ENCODE measurements around the gene TRAF2. TPM values are rescaled to one million over a fixed set of nuclear protein-coding genes. Genes with fewer than 3 reads are reported as not detected.
A peak's percentile ranks its signal among the peaks of the same experiment; 100 is the strongest.

TRAF2 gene
- polyA plus RNA-seq, 3 donors from 2014 or later, result 7.6 to 32.7 (median 11.0) TPM

GRCh38 chr9:136947955-136948510 is 61.7 kb downstream of the TRAF2 start:
- peak; percentile 49 to 56 (median 50) for DNase-seq
- Mint-ChIP-seq H3K27me3 (ENCODE audit: low read depth in 3 of 3) (peaks cover 6 to 9% (median 8%) of the 10 kb centered on the region in 3 donors), H3K4me3 (peak overlapping the region; percentile 71 to 89 (median 78)), H3K9me3 (no peaks in the 10 kb centered on the region), H3K4me1 (peaks cover 16 to 35% of the 10 kb centered on the region in 2 donors), H3K27ac (peak overlapping the region; percentile 77 to 89 (median 84)), H3K36me3 (no peaks in the 10 kb centered on the region)

GRCh38 chr9:136949239-136949816 is 63.0 kb downstream of the TRAF2 start:
- Mint-ChIP-seq H3K9me3 (no peaks in the 10 kb centered on the region), H3K4me1 (peaks cover 16 to 32% of the 10 kb centered on the region in 2 donors), H3K4me3 (peak overlapping the region; percentile 80 to 89 (median 86)), H3K36me3 (no peaks in the 10 kb centered on the region), H3K27me3 (ENCODE audit: low read depth in 3 of 3) (peaks cover 3 to 9% (median 8%) of the 10 kb centered on the region in 3 donors), H3K27ac (peak overlapping the region; percentile 79 to 89 (median 84))
- no peak for DNase-seq

GRCh38 chr9:136949817-136950655 is 63.7 kb downstream of the TRAF2 start:
- Mint-ChIP-seq H3K27ac (peak overlapping the region; percentile 82 to 93 (median 86)), H3K4me3 (peak overlapping the region; percentile 82 to 90 (median 86)), H3K27me3 (ENCODE audit: low read depth in 3 of 3) (peaks cover 0 to 6% (median 5%) of the 10 kb centered on the region in 3 donors), H3K4me1 (peaks cover 11 to 30% of the 10 kb centered on the region in 2 donors), H3K36me3 (no peaks in the 10 kb centered on the region), H3K9me3 (no peaks in the 10 kb centered on the region)
- peak; percentile 96 for DNase-seq

GRCh38 chr9:136950656-136951276 is 64.5 kb downstream of the TRAF2 start:
- H3K27ac Mint-ChIP-seq, result peak overlapping the region; percentile 82 to 93 (median 85)
- H3K4me3 Mint-ChIP-seq, result peak overlapping the region; percentile 77 to 90 (median 84)
- H3K27me3 Mint-ChIP-seq (ENCODE audit: low read depth in 3 of 3), result peaks cover 0 to 2% (median 2%) of the 10 kb centered on the region in 3 donors
- no peaks in the 10 kb centered on the region for H3K9me3 Mint-ChIP-seq
- H3K36me3 Mint-ChIP-seq, result no peaks in the 10 kb centered on the region
- peaks cover 6 to 27% of the 10 kb centered on the region in 2 donors for H3K4me1 Mint-ChIP-seq
- DNase-seq, result no peak

GRCh38 chr9:136951541-136952320 is 65.4 kb downstream of the TRAF2 start, which contains the start of gene LCN12:
Gene LCN12 (plus strand): TSS chr9:136952273. CDS start chr9:136952328, 55 bp downstream.
- Mint-ChIP-seq H3K4me3 (peak within 1 kb of the TSS in 2 of 5 donors; percentile 40 to 59), H3K4me1 (peaks cover 14 to 36% of the 10 kb centered on the region in 2 donors), H3K27me3 (ENCODE audit: low read depth in 3 of 3) (peaks cover 0 to 4% (median 2%) of the 10 kb centered on the region in 3 donors), H3K36me3 (peaks cover 5 to 7% (median 6%) of the 10 kb centered on the region in 3 donors), H3K27ac (peak within 1 kb of the TSS in 3 of 6 donors; percentile 55 to 85 (median 72)), H3K9me3 (peaks cover 0 to 4% (median 0%) of the 10 kb centered on the region in 6 donors)
- DNase-seq, result no peak

- Mint-ChIP-seq H3K4me1 (peaks cover 17 to 34% of the 10 kb centered on the region in 2 donors), H3K9me3 (peaks cover 0 to 5% (median 0%) of the 10 kb centered on the region in 6 donors), H3K27me3 (ENCODE audit: low read depth in 3 of 3) (peaks cover 0 to 5% (median 2%) of the 10 kb centered on the region in 3 donors), H3K36me3 (peaks cover 6 to 7% (median 7%) of the 10 kb centered on the region in 3 donors), H3K27ac (no peak overlapping the region), H3K4me3 (no peak overlapping the region)
- DNase-seq, result no peak
These were observed 66.1 kb downstream of the TRAF2 start for GRCh38 chr9:136952321-136952850.

GRCh38 chr9:136952876-136953770 is 66.8 kb downstream of the TRAF2 start:
- Mint-ChIP-seq H3K9me3 (peaks cover 0 to 5% (median 0%) of the 10 kb centered on the region in 6 donors), H3K27me3 (ENCODE audit: low read depth in 3 of 3) (peaks cover 0 to 5% (median 2%) of the 10 kb centered on the region in 3 donors), H3K4me1 (peaks cover 21 to 39% of the 10 kb centered on the region in 2 donors), H3K27ac (no peak overlapping the region), H3K36me3 (peaks cover 6 to 7% (median 7%) of the 10 kb centered on the region in 3 donors), H3K4me3 (no peak overlapping the region)
- DNase-seq, result no peak

GRCh38 chr9:136953771-136954269 is 67.5 kb downstream of the TRAF2 start:
- Mint-ChIP-seq H3K27me3 (ENCODE audit: low read depth in 3 of 3) (peaks cover 0 to 5% (median 2%) of the 10 kb centered on the region in 3 donors), H3K27ac (no peak overlapping the region), H3K9me3 (peaks cover 0 to 5% (median 0%) of the 10 kb centered on the region in 6 donors), H3K36me3 (peaks cover 6 to 7% (median 7%) of the 10 kb centered on the region in 3 donors), H3K4me3 (no peak overlapping the region), H3K4me1 (peaks cover 21 to 40% of the 10 kb centered on the region in 2 donors)
- DNase-seq, result no peak

GRCh38 chr9:136954270-136955083 is 68.2 kb downstream of the TRAF2 start:
- Mint-ChIP-seq H3K36me3 (peaks cover 6 to 7% (median 7%) of the 10 kb centered on the region in 3 donors), H3K27me3 (ENCODE audit: low read depth in 3 of 3) (peaks cover 0 to 4% (median 2%) of the 10 kb centered on the region in 3 donors), H3K9me3 (peaks cover 0 to 5% (median 0%) of the 10 kb centered on the region in 6 donors), H3K4me3 (no peak overlapping the region), H3K27ac (peak overlapping the region in 1 of 6 donors; percentile 34), H3K4me1 (peaks cover 25 to 42% of the 10 kb centered on the region in 2 donors)
- no peak for DNase-seq

GRCh38 chr9:136955202-136955942 is 69.1 kb downstream of the TRAF2 start:
- DNase-seq, result no peak
- H3K36me3 Mint-ChIP-seq, result peaks cover 6 to 7% (median 7%) of the 10 kb centered on the region in 3 donors
- peaks cover 3 to 7% (median 4%) of the 10 kb centered on the region in 3 donors for H3K27me3 Mint-ChIP-seq (ENCODE audit: low read depth in 3 of 3)
- no peak overlapping the region for H3K27ac Mint-ChIP-seq
- peaks cover 0 to 5% (median 0%) of the 10 kb centered on the region in 6 donors for H3K9me3 Mint-ChIP-seq
- no peak overlapping the region for H3K4me3 Mint-ChIP-seq
- H3K4me1 Mint-ChIP-seq, result peaks cover 31 to 48% of the 10 kb centered on the region in 2 donors

All from immature natural killer cell (primary cell).